ENCODE results near the gene VTCN1. TPM values are rescaled to one million over a fixed set of nuclear protein-coding genes. Genes with fewer than 3 reads are reported as not detected.

The VTCN1 gene, protein sequence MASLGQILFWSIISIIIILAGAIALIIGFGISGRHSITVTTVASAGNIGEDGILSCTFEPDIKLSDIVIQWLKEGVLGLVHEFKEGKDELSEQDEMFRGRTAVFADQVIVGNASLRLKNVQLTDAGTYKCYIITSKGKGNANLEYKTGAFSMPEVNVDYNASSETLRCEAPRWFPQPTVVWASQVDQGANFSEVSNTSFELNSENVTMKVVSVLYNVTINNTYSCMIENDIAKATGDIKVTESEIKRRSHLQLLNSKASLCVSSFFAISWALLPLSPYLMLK
- 0.05 to 0.23 TPM (median 0.08 TPM) in 5 replicates for total RNA-seq (2022; extraction: Qiagen RNA extraction)

DNA sequence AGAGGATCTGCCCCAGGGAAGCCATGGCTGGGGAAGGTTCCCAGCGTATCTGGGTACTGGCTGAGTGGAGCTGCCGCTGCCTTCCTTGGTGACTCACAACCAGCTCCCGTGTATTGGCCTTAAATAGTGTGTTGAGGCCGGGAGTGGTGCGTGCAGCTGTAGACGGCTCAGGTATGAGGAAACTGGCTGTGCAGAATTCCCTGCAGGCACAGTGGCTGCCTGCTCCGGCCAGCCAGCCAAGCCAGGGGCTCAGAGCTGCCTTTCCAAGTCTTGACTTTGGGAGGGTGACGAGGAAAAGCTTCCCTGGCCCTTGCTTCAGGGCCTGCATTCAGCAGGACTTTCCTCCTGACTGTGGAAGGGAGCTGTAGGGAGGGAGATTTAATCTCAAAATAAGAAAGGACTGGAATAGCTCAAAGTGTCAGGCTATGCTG, at the start of gene VTCN1:
VTCN1 (minus strand) TSS at position 97 of the 431 bp plus-strand sequence; CDS start at position 25, 72 bp downstream.

GRCh38 chr1:117121589-117122329, 89.0 kb downstream of the VTCN1 start, which contains the start of gene TRIM45:
TRIM45 (minus strand) TSS chr1:117121749; CDS start chr1:117121201, 548 bp downstream.

Other genes starting within 250 kb of the VTCN1 start
- gene CD101, start 209.2 kb downstream of the VTCN1 start, total RNA-seq (2022; extraction: Qiagen RNA extraction): 0.22 to 0.44 TPM (median 0.32 TPM) in 5 replicates
- 14.0 to 19.5 TPM (median 16.3 TPM) in 5 replicates for gene TTF2, start 150.6 kb downstream of the VTCN1 start, total RNA-seq (2022; extraction: Qiagen RNA extraction)
- 0.90 to 1.6 TPM (median 1.1 TPM) in 5 replicates for gene TRIM45, start 89.2 kb downstream of the VTCN1 start, total RNA-seq (2022; extraction: Qiagen RNA extraction)
- 4.9 to 9.8 TPM (median 5.7 TPM) in 5 replicates for gene MAN1A2, start 156.5 kb upstream of the VTCN1 start, total RNA-seq (2022; extraction: Qiagen RNA extraction)